ENCODE data around the gene GNAL. TPM values are rescaled to one million over a fixed set of nuclear protein-coding genes. Genes with fewer than 3 reads are reported as not detected.

GNAL gene
- total RNA-seq, 1 donor from 2014 or later, result 2.6 TPM

DNA sequence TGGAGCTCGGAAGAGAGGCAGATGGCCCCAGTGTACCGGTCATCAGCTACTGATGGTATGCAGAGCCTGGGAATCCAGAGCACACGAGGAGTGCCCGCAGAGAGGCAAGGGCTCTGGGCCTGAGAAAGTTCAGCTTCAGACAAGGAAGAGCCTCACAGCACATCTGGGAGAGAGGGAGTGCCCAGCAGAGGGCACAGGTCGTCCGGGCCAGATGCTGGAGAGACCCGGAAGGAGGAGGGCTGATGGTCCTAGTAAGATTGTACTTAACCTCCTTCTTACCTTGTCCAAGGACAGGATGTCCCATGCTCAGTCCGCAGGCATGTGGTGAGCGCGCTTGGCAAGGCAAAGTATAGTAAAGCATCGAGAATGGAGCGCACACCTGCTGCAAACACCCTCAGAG is 137.8 kb downstream of the GNAL start:
- H3K27ac ChIP-seq (ENCODE audit: low read depth, low read length), result no peak overlapping the region
- no peak overlapping the region for H3K9ac ChIP-seq (ENCODE audit: low read depth in 1 of 3, low read length in 3 of 3)
- H3K4me1 ChIP-seq (ENCODE audit: control insufficient read depth in 3 of 3, insufficient read depth in 3 of 3, low read length in 3 of 3), result no peaks in the 10 kb centered on the region
- no peaks in the 10 kb centered on the region for H3K27me3 ChIP-seq (ENCODE audit: control insufficient read depth in 3 of 3, insufficient read depth in 3 of 3, low read length in 3 of 3)
- H3K4me3 ChIP-seq (ENCODE audit: low read length in 3 of 3), result no peak overlapping the region
- no peaks in the 10 kb centered on the region for H3K9me3 ChIP-seq (ENCODE audit: control insufficient read depth in 3 of 3, low read length in 3 of 3)
- H3K36me3 ChIP-seq (ENCODE audit: control insufficient read depth in 3 of 3, insufficient read depth in 3 of 3, low read length in 3 of 3), result no peaks in the 10 kb centered on the region

DNA sequence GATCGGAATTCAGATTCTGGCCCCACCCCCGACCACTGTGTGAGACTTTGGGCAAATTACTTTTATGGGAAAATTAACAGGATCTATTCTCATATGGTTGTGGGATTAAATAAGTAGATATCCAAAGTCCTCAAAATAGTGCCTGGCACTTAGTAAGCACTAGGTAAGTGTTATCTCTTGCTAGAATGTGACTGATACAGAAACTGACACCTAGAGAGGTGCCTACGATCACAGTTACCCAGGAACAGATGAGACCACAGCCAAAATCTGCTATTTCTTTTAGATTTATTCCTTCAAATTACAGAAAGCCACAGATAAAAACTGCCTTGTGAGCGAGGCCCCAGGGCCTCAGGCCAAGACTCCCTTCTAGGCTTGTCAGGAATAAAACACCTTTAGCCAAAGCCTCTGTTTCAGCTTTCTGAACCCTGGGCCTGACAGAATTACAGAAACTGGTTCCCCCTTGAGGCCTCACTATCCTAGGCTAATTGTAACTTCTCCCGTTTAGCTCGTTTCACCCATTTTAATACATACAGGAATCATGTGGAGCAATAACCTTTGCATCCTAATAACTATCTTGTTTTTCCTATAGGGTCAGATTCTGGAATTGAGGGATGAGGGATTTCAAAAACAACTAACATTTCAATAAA is 139.8 kb downstream of the GNAL start:
- Histone ChIP-seq H3K36me3 (ENCODE audit: control insufficient read depth in 3 of 3, insufficient read depth in 3 of 3, low read length in 3 of 3) (no peaks in the 10 kb centered on the region), H3K4me3 (ENCODE audit: low read length in 3 of 3) (no peak overlapping the region), H3K4me1 (ENCODE audit: control insufficient read depth in 3 of 3, insufficient read depth in 3 of 3, low read length in 3 of 3) (no peaks in the 10 kb centered on the region), H3K9ac (ENCODE audit: low read depth in 1 of 3, low read length in 3 of 3) (no peak overlapping the region), H3K9me3 (ENCODE audit: control insufficient read depth in 3 of 3, low read length in 3 of 3) (no peaks in the 10 kb centered on the region), H3K27me3 (ENCODE audit: control insufficient read depth in 3 of 3, insufficient read depth in 3 of 3, low read length in 3 of 3) (no peaks in the 10 kb centered on the region), H3K27ac (ENCODE audit: low read depth, low read length) (no peak overlapping the region)

DNA sequence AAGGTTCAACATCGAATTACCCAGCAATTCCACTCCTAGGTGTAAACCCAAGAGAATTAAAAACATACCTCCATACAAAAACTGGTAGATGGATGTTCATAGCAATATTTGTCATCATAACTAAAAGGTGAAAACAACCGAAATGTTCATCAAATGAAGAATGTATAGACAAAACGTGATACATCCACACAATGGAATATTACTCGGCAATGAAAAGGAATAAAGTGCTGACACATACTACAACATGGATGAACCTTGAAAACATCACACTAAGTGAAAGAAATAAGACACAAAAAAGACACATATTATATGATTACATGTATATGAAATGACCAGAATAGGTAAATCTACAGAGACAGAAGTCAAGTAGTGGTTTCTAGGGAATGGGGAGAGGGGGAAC is 141.5 kb downstream of the GNAL start:
- H3K9ac ChIP-seq (ENCODE audit: low read depth in 1 of 3, low read length in 3 of 3), result no peak overlapping the region

GRCh38 chr18:11831921-11832320 is 142.9 kb downstream of the GNAL start:
- no peak overlapping the region for H3K9ac ChIP-seq (ENCODE audit: low read depth in 1 of 3, low read length in 3 of 3)
- no peak overlapping the region for H3K27ac ChIP-seq (ENCODE audit: low read depth, low read length)
- no peaks in the 10 kb centered on the region for H3K27me3 ChIP-seq (ENCODE audit: control insufficient read depth in 3 of 3, insufficient read depth in 3 of 3, low read length in 3 of 3)
- no peaks in the 10 kb centered on the region for H3K36me3 ChIP-seq (ENCODE audit: control insufficient read depth in 3 of 3, insufficient read depth in 3 of 3, low read length in 3 of 3)
- H3K4me3 ChIP-seq (ENCODE audit: low read length in 3 of 3), result no peak overlapping the region
- no peaks in the 10 kb centered on the region for H3K9me3 ChIP-seq (ENCODE audit: control insufficient read depth in 3 of 3, low read length in 3 of 3)
- no peaks in the 10 kb centered on the region for H3K4me1 ChIP-seq (ENCODE audit: control insufficient read depth in 3 of 3, insufficient read depth in 3 of 3, low read length in 3 of 3)

More for the DNA sequence above, 141.5 kb downstream of the GNAL start:
- Histone ChIP-seq H3K4me3 (ENCODE audit: low read length in 3 of 3) (no peak overlapping the region), H3K4me1 (ENCODE audit: control insufficient read depth in 3 of 3, insufficient read depth in 3 of 3, low read length in 3 of 3) (no peaks in the 10 kb centered on the region), H3K36me3 (ENCODE audit: control insufficient read depth in 3 of 3, insufficient read depth in 3 of 3, low read length in 3 of 3) (no peaks in the 10 kb centered on the region), H3K27me3 (ENCODE audit: control insufficient read depth in 3 of 3, insufficient read depth in 3 of 3, low read length in 3 of 3) (no peaks in the 10 kb centered on the region), H3K27ac (ENCODE audit: low read depth, low read length) (no peak overlapping the region), H3K9me3 (ENCODE audit: control insufficient read depth in 3 of 3, low read length in 3 of 3) (no peaks in the 10 kb centered on the region)

- no peaks in the 10 kb centered on the region for H3K27me3 ChIP-seq (ENCODE audit: control insufficient read depth in 3 of 3, insufficient read depth in 3 of 3, low read length in 3 of 3)
- no peak overlapping the region for H3K4me3 ChIP-seq (ENCODE audit: low read length in 3 of 3)
- H3K9ac ChIP-seq (ENCODE audit: low read depth in 1 of 3, low read length in 3 of 3), result no peak overlapping the region
- no peaks in the 10 kb centered on the region for H3K36me3 ChIP-seq (ENCODE audit: control insufficient read depth in 3 of 3, insufficient read depth in 3 of 3, low read length in 3 of 3)
- no peaks in the 10 kb centered on the region for H3K9me3 ChIP-seq (ENCODE audit: control insufficient read depth in 3 of 3, low read length in 3 of 3)
- no peaks in the 10 kb centered on the region for H3K4me1 ChIP-seq (ENCODE audit: control insufficient read depth in 3 of 3, insufficient read depth in 3 of 3, low read length in 3 of 3)
- no peak overlapping the region for H3K27ac ChIP-seq (ENCODE audit: low read depth, low read length)
Observed at GRCh38 chr18:11834772-11835171, 145.7 kb downstream of the GNAL start.

GRCh38 chr18:11839556-11839955 is 150.5 kb downstream of the GNAL start:
- no peak overlapping the region for H3K4me3 ChIP-seq (ENCODE audit: low read length in 3 of 3)
- no peaks in the 10 kb centered on the region for H3K4me1 ChIP-seq (ENCODE audit: control insufficient read depth in 3 of 3, insufficient read depth in 3 of 3, low read length in 3 of 3)
- H3K27ac ChIP-seq (ENCODE audit: low read depth, low read length), result no peak overlapping the region
- H3K9ac ChIP-seq (ENCODE audit: low read depth in 1 of 3, low read length in 3 of 3), result no peak overlapping the region
- H3K36me3 ChIP-seq (ENCODE audit: control insufficient read depth in 3 of 3, insufficient read depth in 3 of 3, low read length in 3 of 3), result no peaks in the 10 kb centered on the region
- H3K27me3 ChIP-seq (ENCODE audit: control insufficient read depth in 3 of 3, insufficient read depth in 3 of 3, low read length in 3 of 3), result no peaks in the 10 kb centered on the region
- H3K9me3 ChIP-seq (ENCODE audit: control insufficient read depth in 3 of 3, low read length in 3 of 3), result no peaks in the 10 kb centered on the region

GRCh38 chr18:11840493-11840892 is 151.4 kb downstream of the GNAL start:
- H3K4me1 ChIP-seq (ENCODE audit: control insufficient read depth in 3 of 3, insufficient read depth in 3 of 3, low read length in 3 of 3), result no peaks in the 10 kb centered on the region
- H3K9me3 ChIP-seq (ENCODE audit: control insufficient read depth in 3 of 3, low read length in 3 of 3), result no peaks in the 10 kb centered on the region
- no peak overlapping the region for H3K4me3 ChIP-seq (ENCODE audit: low read length in 3 of 3)
- H3K9ac ChIP-seq (ENCODE audit: low read depth in 1 of 3, low read length in 3 of 3), result no peak overlapping the region
- no peaks in the 10 kb centered on the region for H3K27me3 ChIP-seq (ENCODE audit: control insufficient read depth in 3 of 3, insufficient read depth in 3 of 3, low read length in 3 of 3)
- H3K27ac ChIP-seq (ENCODE audit: low read depth, low read length), result no peak overlapping the region
- H3K36me3 ChIP-seq (ENCODE audit: control insufficient read depth in 3 of 3, insufficient read depth in 3 of 3, low read length in 3 of 3), result no peaks in the 10 kb centered on the region

DNA sequence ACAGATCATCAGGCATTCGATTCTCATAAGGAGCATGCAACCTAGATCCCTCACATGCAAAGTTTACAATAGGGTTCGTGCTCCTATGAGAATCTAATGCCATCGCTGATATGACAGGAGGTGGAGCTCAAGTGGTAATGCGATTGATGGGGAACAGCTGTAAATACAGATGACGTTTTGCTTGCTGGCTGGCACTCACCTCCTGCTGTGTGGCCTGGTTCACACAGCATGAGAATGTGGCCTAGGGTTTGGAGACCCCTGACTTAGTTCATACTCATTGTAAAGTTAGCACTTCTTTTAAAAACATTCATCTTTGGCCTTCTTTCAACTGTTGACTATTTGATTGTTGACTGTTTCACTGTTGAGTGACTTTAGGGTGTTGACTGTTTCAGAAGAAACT is 153.5 kb downstream of the GNAL start:
- Histone ChIP-seq H3K9me3 (ENCODE audit: control insufficient read depth in 3 of 3, low read length in 3 of 3) (no peaks in the 10 kb centered on the region), H3K36me3 (ENCODE audit: control insufficient read depth in 3 of 3, insufficient read depth in 3 of 3, low read length in 3 of 3) (no peaks in the 10 kb centered on the region), H3K4me3 (ENCODE audit: low read length in 3 of 3) (no peak overlapping the region), H3K4me1 (ENCODE audit: control insufficient read depth in 3 of 3, insufficient read depth in 3 of 3, low read length in 3 of 3) (no peaks in the 10 kb centered on the region), H3K27ac (ENCODE audit: low read depth, low read length) (no peak overlapping the region), H3K27me3 (ENCODE audit: control insufficient read depth in 3 of 3, insufficient read depth in 3 of 3, low read length in 3 of 3) (no peaks in the 10 kb centered on the region), H3K9ac (ENCODE audit: low read depth in 1 of 3, low read length in 3 of 3) (no peak overlapping the region)

GRCh38 chr18:11844436-11844835 is 155.4 kb downstream of the GNAL start:
- no peaks in the 10 kb centered on the region for H3K9me3 ChIP-seq (ENCODE audit: control insufficient read depth in 3 of 3, low read length in 3 of 3)
- no peaks in the 10 kb centered on the region for H3K36me3 ChIP-seq (ENCODE audit: control insufficient read depth in 3 of 3, insufficient read depth in 3 of 3, low read length in 3 of 3)
- no peak overlapping the region for H3K9ac ChIP-seq (ENCODE audit: low read depth in 1 of 3, low read length in 3 of 3)
- H3K27me3 ChIP-seq (ENCODE audit: control insufficient read depth in 3 of 3, insufficient read depth in 3 of 3, low read length in 3 of 3), result no peaks in the 10 kb centered on the region
- H3K4me3 ChIP-seq (ENCODE audit: low read length in 3 of 3), result no peak overlapping the region
- no peak overlapping the region for H3K27ac ChIP-seq (ENCODE audit: low read depth, low read length)
- peaks cover under 1 to 2% (median 1%) of the 10 kb centered on the region in 3 donors for H3K4me1 ChIP-seq (ENCODE audit: control insufficient read depth in 3 of 3, insufficient read depth in 3 of 3, low read length in 3 of 3)

DNA sequence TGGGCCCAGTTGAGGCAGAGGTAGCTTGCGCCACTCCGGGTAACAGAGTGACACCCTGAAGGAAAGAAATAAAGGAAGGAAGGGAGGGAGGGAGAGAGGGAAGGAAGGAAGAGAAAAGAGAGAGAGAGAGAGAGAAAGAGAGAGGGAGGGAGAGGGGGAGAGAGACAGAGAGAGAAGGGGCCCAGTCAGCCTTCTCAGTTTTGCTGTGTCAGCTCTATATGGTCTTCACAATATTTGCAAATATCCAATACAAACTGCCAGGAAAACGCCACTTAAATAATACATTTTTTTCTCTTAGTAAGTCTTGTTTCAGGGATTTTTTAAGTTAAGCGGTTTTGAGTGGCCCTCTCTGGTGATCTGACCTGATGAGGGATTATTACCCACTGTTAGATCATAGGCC is 156.6 kb downstream of the GNAL start:
- Histone ChIP-seq H3K36me3 (ENCODE audit: control insufficient read depth in 3 of 3, insufficient read depth in 3 of 3, low read length in 3 of 3) (no peaks in the 10 kb centered on the region), H3K9ac (ENCODE audit: low read depth in 1 of 3, low read length in 3 of 3) (no peak overlapping the region), H3K4me1 (ENCODE audit: control insufficient read depth in 3 of 3, insufficient read depth in 3 of 3, low read length in 3 of 3) (peaks cover 8 to 11% (median 8%) of the 10 kb centered on the region in 3 donors), H3K27ac (ENCODE audit: low read depth, low read length) (no peak overlapping the region), H3K4me3 (ENCODE audit: low read length in 3 of 3) (no peak overlapping the region), H3K27me3 (ENCODE audit: control insufficient read depth in 3 of 3, insufficient read depth in 3 of 3, low read length in 3 of 3) (no peaks in the 10 kb centered on the region), H3K9me3 (ENCODE audit: control insufficient read depth in 3 of 3, low read length in 3 of 3) (no peaks in the 10 kb centered on the region)

Data from skeletal muscle tissue (tissue), 4 donors.